Astrocyte of the cerebellum (primary cell): ENCODE measurements around the gene WDR36.

ENCODE experiments used
- DNase-seq: peaks from one replicate; pipeline ENCODE4 v3.0.0-alpha.2; 2011; ENCODE audit warnings: low read depth
- H3K4me3 ChIP-seq: 2 replicates; pipeline ENCODE4 v1.5.1; 2011; ENCODE audit warnings: mild to moderate bottlenecking, low read depth, low read length, moderate library complexity
- in situ Hi-C: cut with HindIII; loops from 2 replicates; pipeline ENCODE4 v1.10.0; 2017; ENCODE audit warnings: low sequenced_read_pairs
- TF ChIP-seq, protein P1 (sequence below): IDR thresholded peaks from 2 replicates; pipeline ENCODE4 v1.5.1; 2012; ENCODE audit warnings: low read length, low read depth, moderate library complexity, mild to moderate bottlenecking; ENCODE audit errors: missing control alignments

The WDR36 gene

DNA sequence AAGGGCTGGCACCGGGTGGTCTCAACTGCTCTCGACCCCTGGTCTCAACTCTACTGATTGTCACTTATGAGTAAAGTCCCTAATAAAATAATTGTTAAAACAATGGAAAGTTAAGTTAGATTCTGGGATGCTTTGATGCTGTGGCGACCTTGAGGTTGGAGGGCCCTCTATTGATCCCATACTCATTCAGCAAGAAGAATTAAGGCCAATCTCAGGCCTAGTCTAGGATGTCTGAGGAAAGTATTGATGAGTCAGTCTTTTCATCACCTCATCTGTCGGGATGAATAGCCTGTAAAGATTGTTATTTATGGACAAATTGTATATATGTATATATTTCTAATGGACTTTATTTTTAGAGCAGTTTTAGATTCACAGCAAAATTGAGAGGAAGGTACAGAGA is 50.8 kb downstream of the WDR36 start:
- no peak for DNase-seq
- in situ Hi-C loops = no loop called here
- no peak overlapping the region for H3K4me3 ChIP-seq
- TF ChIP-seq, protein P1, sequence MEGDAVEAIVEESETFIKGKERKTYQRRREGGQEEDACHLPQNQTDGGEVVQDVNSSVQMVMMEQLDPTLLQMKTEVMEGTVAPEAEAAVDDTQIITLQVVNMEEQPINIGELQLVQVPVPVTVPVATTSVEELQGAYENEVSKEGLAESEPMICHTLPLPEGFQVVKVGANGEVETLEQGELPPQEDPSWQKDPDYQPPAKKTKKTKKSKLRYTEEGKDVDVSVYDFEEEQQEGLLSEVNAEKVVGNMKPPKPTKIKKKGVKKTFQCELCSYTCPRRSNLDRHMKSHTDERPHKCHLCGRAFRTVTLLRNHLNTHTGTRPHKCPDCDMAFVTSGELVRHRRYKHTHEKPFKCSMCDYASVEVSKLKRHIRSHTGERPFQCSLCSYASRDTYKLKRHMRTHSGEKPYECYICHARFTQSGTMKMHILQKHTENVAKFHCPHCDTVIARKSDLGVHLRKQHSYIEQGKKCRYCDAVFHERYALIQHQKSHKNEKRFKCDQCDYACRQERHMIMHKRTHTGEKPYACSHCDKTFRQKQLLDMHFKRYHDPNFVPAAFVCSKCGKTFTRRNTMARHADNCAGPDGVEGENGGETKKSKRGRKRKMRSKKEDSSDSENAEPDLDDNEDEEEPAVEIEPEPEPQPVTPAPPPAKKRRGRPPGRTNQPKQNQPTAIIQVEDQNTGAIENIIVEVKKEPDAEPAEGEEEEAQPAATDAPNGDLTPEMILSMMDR = no peak

DNA sequence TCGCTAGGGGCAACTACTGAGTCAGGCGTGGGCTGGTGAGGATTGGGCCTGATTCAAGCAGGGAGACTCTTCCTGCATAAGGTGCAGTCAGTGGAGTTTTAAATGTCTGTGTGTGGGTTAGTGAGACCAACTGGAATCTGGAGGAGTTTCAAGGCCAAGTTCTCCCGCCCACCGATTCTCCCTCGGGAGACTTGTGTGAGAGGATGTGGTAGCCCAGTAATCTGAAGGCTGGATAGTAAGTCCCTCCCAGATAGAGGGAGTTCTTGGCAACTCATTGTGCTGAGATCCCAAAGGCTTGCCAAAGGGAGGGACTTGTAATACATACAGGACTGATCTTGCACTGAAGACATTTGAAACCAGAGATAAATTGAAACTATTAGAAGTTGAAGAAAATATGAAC is 51.8 kb downstream of the WDR36 start:
- no peak overlapping the region for H3K4me3 ChIP-seq
- TF ChIP-seq, protein P1 = no peak
- peak; percentile 85 for DNase-seq
- in situ Hi-C loops = no loop called here

DNA sequence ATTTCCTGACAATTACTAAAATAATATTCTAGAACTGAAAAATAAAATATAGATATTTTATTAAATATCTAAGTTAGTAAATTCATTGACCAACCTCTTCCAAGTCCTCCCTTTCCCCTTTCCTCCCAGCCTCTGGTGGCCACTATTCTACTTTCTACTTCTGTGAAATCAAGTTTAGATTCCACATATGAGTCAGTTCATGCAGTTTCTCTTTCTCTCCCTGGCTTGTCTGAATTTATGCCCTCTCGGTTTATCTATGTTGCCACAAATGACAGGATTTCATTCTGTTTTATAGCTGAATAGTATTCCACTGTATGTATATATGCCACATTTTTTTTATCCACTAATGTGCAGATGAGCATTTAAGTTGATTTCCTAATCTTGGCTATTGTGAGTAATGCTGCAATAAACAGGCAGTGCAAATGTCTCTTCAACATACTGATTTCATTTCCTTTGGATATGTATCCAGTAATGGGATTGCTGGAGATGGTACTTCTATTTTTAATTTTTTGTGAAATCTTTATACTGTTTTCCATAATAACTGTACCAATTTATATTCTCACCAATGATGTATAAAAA is 52.3 kb downstream of the WDR36 start:
- no peak overlapping the region for H3K4me3 ChIP-seq
- no peak for DNase-seq
- TF ChIP-seq, protein P1 = no peak
- in situ Hi-C loops = no loop called here

DNA sequence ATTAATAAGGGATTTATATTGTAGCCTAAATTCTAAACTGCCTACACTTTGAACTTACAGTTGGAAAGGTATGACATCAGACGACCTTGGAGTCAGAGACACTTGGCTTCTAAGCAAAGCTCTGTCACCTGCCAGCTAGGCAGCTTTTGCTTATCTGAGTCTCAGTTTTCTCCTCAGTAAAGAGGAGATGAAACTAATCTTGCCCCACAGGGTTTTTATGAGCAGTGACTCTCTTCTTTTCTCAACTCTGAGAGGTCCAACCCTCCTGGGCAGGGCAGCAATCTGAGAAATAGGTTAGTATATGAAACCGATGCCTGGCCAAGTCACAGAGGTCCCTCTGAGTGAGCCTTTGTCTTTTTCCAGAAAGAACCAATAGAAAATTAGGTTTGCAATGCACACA is 53.9 kb downstream of the WDR36 start:
- TF ChIP-seq, protein P1 = no peak
- in situ Hi-C loops = no loop called here
- no peak overlapping the region for H3K4me3 ChIP-seq
- no peak for DNase-seq

DNA sequence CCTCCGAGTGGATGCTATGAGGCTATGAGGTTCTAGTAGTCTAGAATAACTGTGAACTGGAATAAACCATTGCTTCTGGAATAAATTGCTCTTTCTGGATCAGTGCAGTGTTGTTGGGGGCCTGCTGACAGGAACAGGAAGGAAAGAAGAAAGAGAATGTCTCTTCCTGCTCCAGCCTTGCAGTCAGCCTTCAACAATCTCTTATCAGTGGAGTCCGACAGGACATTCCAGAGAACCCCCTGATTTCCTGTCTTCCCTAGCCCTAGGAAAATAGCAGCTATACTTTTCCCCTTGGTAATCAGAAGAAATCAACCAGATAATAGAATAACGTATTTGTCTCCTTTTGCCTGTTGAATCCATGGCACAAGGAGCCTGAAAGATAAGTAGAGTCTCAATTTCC is 55.4 kb downstream of the WDR36 start:
- in situ Hi-C loops = no loop called here
- no peak overlapping the region for H3K4me3 ChIP-seq
- TF ChIP-seq, protein P1 = no peak
- DNase-seq = no peak

DNA sequence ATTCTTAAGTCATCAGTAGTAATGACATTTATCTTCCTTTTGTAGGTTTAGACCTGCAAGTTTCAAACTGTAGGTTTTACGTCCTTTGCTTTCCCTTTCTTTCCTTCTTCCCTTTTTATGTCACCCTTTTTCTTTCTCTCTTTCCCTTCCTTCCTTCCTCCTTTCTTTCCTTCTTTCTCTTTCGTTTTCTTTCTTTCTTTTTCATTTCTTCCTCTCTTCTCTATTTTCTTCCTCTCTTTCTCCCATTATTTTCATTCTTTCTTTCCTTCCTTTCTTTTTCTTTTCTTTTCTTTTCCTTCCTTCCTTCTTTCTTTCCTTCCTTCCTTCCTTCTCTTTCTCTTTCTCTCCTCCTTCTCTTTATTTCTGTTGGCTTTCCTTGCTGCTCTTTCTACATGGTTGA is 59.9 kb downstream of the WDR36 start:
- no peak overlapping the region for H3K4me3 ChIP-seq
- TF ChIP-seq, protein P1 = no peak
- in situ Hi-C loops = no loop called here
- DNase-seq = no peak
